Smooth muscle cell (in vitro differentiated cells): ENCODE results near the gene SMIM20. TPM values are rescaled to one million over a fixed set of nuclear protein-coding genes. Genes with fewer than 3 reads are reported as not detected.
"Not testable (repeated sequence)": the region's sequence is repeated elsewhere in the genome, so short reads cannot be mapped to it uniquely, and the experiment has no call there.

Source experiments
- DNase-seq: peaks from one replicate; lab custom pipeline; 2025; ENCODE audit not compliant: unreplicated experiment; lab: John Stamatoyannopoulos, UW
- H2AFZ ChIP-seq: fragments of 200-600 bp; sonication (generic); 2 replicates; pipeline ENCODE4 v1.6.0; 2016; ENCODE audit warnings: antibody characterized with exemption, low read depth, mild to moderate bottlenecking
- H3F3A ChIP-seq: fragments of 200-600 bp; sonication (generic); 2 replicates; pipeline ENCODE4 v1.6.0; 2017; ENCODE audit warnings: antibody characterized with exemption, low read depth
- H3K27ac ChIP-seq: fragments of 200-600 bp; sonication (generic); 2 replicates; pipeline ENCODE4 v1.5.1; 2016; ENCODE audit warnings: low read depth, mild to moderate bottlenecking
- H3K27me3 ChIP-seq: fragments of 200-600 bp; sonication (generic); 2 replicates; pipeline ENCODE4 v1.6.1; 2016; ENCODE audit warnings: low read depth, mild to moderate bottlenecking
- H3K36me3 ChIP-seq: fragments of 200-600 bp; sonication (generic); 2 replicates; pipeline ENCODE4 v1.5.1; 2016; ENCODE audit warnings: low read depth
- H3K4me1 ChIP-seq: fragments of 200-600 bp; sonication (generic); 2 replicates; pipeline ENCODE4 v1.5.1; 2016; ENCODE audit warnings: low read depth
- H3K4me2 ChIP-seq: fragments of 200-600 bp; sonication (generic); 2 replicates; pipeline ENCODE4 v1.6.0; 2016; ENCODE audit warnings: mild to moderate bottlenecking
- H3K4me3 ChIP-seq: fragments of 200-600 bp; sonication (generic); 2 replicates; pipeline ENCODE4 v1.5.1; 2016; ENCODE audit warnings: mild to moderate bottlenecking
- H3K79me2 ChIP-seq: fragments of 200-600 bp; sonication (generic); 2 replicates; pipeline ENCODE4 v1.6.0; 2016; ENCODE audit warnings: low read depth, mild to moderate bottlenecking
- H3K9ac ChIP-seq: fragments of 200-600 bp; sonication (generic); 2 replicates; pipeline ENCODE4 v1.6.0; 2016; ENCODE audit warnings: low read depth
- H3K9me3 ChIP-seq: fragments of 200-600 bp; sonication (generic); replicated peaks from 2 replicates; pipeline ENCODE4 v1.5.1; 2016; ENCODE audit warnings: low read depth
- H4K20me1 ChIP-seq: fragments of 200-600 bp; sonication (generic); 2 replicates; pipeline ENCODE4 v1.6.0; 2016; ENCODE audit warnings: low read depth
- CTCF ChIP-seq: fragments of 200-600 bp; sonication (generic); IDR thresholded peaks from 2 replicates; pipeline ENCODE4 v1.5.1; 2017; ENCODE audit warnings: borderline replicate concordance, mild to moderate bottlenecking, antibody characterized with exemption; ENCODE audit not compliant: insufficient read depth, poor library complexity, severe bottlenecking
- WGBS: methylation state at CpG from one replicate; pipeline ENCODE4 v1.1.7; 2016; ENCODE audit warnings: low lambda C conversion rate; 5-methylcytosine and 5-hydroxymethylcytosine counted together
- polyA plus RNA-seq: library from polyadenylated mRNA; unstranded; fragments of >200 nt; fragmentation: Nextera tagmentation; extraction: Ambion mirVana; gene quantifications from 2 replicates; pipeline ENCODE4 v1.2.1, GENCODE V29; 2016
- total RNA-seq: library from RNA; depleted of rRNA; stranded (reverse); fragments of >200 nt; gene quantifications from 2 replicates; pipeline ENCODE4 v1.2.3, GENCODE V29; 2014

SMIM20 gene
- total and polyA plus RNA-seq, 2 experiments from 2014 or later = 40.9 to 52.1 TPM

- 96% methylated on average over 4 of the region's 4 CpGs for WGBS
These were observed 8.6 kb upstream of the SMIM20 start for GRCh38 chr4:25905371-25905770.

GRCh38 chr4:25906113-25906512 lies 7.9 kb upstream of the SMIM20 start:
- H3K4me1 ChIP-seq, H3K36me3 ChIP-seq, H3K27ac ChIP-seq, H4K20me1 ChIP-seq, H2AFZ ChIP-seq, H3K27me3 ChIP-seq, H3K9ac ChIP-seq, H3K79me2 ChIP-seq, H3K4me2 ChIP-seq, DNase-seq, H3K4me3 ChIP-seq, H3K9me3 ChIP-seq: not testable (repeated sequence)
- H3F3A ChIP-seq = peaks cover 13% of the 10 kb centered on the region
- 97% methylated on average over 11 of the region's 11 CpGs for WGBS

More at GRCh38 chr4:25905371-25905770, 8.6 kb upstream of the SMIM20 start:
- Histone ChIP-seq H3K36me3 (no peaks in the 10 kb centered on the region), H4K20me1 (no peaks in the 10 kb centered on the region), H3K4me1 (no peaks in the 10 kb centered on the region), H3F3A (peaks cover 13% of the 10 kb centered on the region), H3K27ac (no peak overlapping the region), H3K4me2 (no peak overlapping the region), H3K9ac (no peak overlapping the region), H2AFZ (no peak overlapping the region), H3K9me3 (no peaks in the 10 kb centered on the region), H3K79me2 (no peaks in the 10 kb centered on the region), H3K4me3 (no peak overlapping the region), H3K27me3 (no peaks in the 10 kb centered on the region)
- no peak for DNase-seq
- no peak for TF ChIP-seq CTCF

GRCh38 chr4:25908491-25908901 lies 5.5 kb upstream of the SMIM20 start:
- Histone ChIP-seq H3K9ac (no peak overlapping the region), H3K4me1 (peaks cover 7% of the 10 kb centered on the region), H3K27ac (peak overlapping the region; percentile 73), H3K36me3 (no peaks in the 10 kb centered on the region), H4K20me1 (no peaks in the 10 kb centered on the region), H2AFZ (no peak overlapping the region), H3F3A (peaks cover 16% of the 10 kb centered on the region), H3K4me2 (peak overlapping the region; percentile 66), H3K27me3 (no peaks in the 10 kb centered on the region), H3K9me3 (no peaks in the 10 kb centered on the region), H3K4me3 (no peak overlapping the region), H3K79me2 (no peaks in the 10 kb centered on the region)
- no peak for TF ChIP-seq CTCF
- WGBS = 8% methylated on average over 5 of the region's 5 CpGs
- peak; percentile 3 for DNase-seq

- Histone ChIP-seq H3K4me1 (peaks cover 7% of the 10 kb centered on the region), H3K27ac (no peak overlapping the region), H3K9me3 (no peaks in the 10 kb centered on the region), H3K36me3 (no peaks in the 10 kb centered on the region), H3K27me3 (no peaks in the 10 kb centered on the region), H3K4me3 (no peak overlapping the region), H3F3A (peaks cover 16% of the 10 kb centered on the region), H4K20me1 (no peaks in the 10 kb centered on the region), H3K9ac (no peak overlapping the region), H3K4me2 (no peak overlapping the region), H3K79me2 (no peaks in the 10 kb centered on the region), H2AFZ (no peak overlapping the region)
- no peak for DNase-seq
- TF ChIP-seq CTCF = no peak
- 74% methylated on average over 6 of the region's 6 CpGs for WGBS
These were observed 2.7 kb upstream of the SMIM20 start for GRCh38 chr4:25911356-25911755.
